Glomerular visceral epithelial cell (primary cell): Measurements from ENCODE around the gene RNGTT.
"Not testable (repeated sequence)": the region's sequence is repeated elsewhere in the genome, so short reads cannot be mapped to it uniquely, and the experiment has no call there.

Experiments used
- DNase-seq: peaks from one replicate; pipeline ENCODE4 v3.0.0-alpha.2; 2016; ENCODE audit errors: extremely low spot score

The RNGTT gene

GRCh38 chr6:88725111-88725975, 238.1 kb downstream of the RNGTT start:
- DNase-seq: peak; percentile 96

- no peak for DNase-seq
Observed at GRCh38 chr6:88722686-88723085, 240.7 kb downstream of the RNGTT start.

GRCh38 chr6:88716399-88716798, 247.0 kb downstream of the RNGTT start:
- not testable (repeated sequence) for DNase-seq

- DNase-seq: no peak
Observed at GRCh38 chr6:88712243-88712936, 251.0 kb downstream of the RNGTT start.

- DNase-seq: no peak
Observed at GRCh38 chr6:88709819-88710246, 253.6 kb downstream of the RNGTT start.

- DNase-seq: no peak
Observed at GRCh38 chr6:88708197-88708744, 255.1 kb downstream of the RNGTT start.

- DNase-seq: no peak
Observed at GRCh38 chr6:88705601-88706000, 257.8 kb downstream of the RNGTT start.

GRCh38 chr6:88704980-88705379, 258.4 kb downstream of the RNGTT start:
- no peak for DNase-seq

- DNase-seq: no peak
Observed at GRCh38 chr6:88702956-88703556, 260.4 kb downstream of the RNGTT start.

- DNase-seq: peak; percentile 24
Observed at GRCh38 chr6:88698661-88699060, 264.8 kb downstream of the RNGTT start.

- no peak for DNase-seq
Observed at GRCh38 chr6:88695937-88696336, 267.5 kb downstream of the RNGTT start.

GRCh38 chr6:88683734-88684133, 279.7 kb downstream of the RNGTT start:
- no peak for DNase-seq

GRCh38 chr6:88680654-88681053, 282.8 kb downstream of the RNGTT start:
- DNase-seq: no peak

GRCh38 chr6:88679841-88680240, 283.6 kb downstream of the RNGTT start:
- no peak for DNase-seq

GRCh38 chr6:88677356-88677755, 286.1 kb downstream of the RNGTT start:
- DNase-seq: no peak

- no peak for DNase-seq
Observed at GRCh38 chr6:88671624-88672023, 291.8 kb downstream of the RNGTT start.

GRCh38 chr6:88670369-88670768, 293.0 kb downstream of the RNGTT start:
- DNase-seq: peak; percentile 23

- no peak for DNase-seq
Observed at GRCh38 chr6:88669475-88669874, 293.9 kb downstream of the RNGTT start.

- no peak for DNase-seq
Observed at GRCh38 chr6:88666901-88667300, 296.5 kb downstream of the RNGTT start.

GRCh38 chr6:88665131-88665530, 298.3 kb downstream of the RNGTT start:
- no peak for DNase-seq

- no peak for DNase-seq
Observed at GRCh38 chr6:88663801-88664200, 299.6 kb downstream of the RNGTT start.

GRCh38 chr6:88662653-88663174, 300.7 kb downstream of the RNGTT start:
- DNase-seq: peak; percentile 20
